ENCODE results near the gene COL17A1.

COL17A1 gene

DNA sequence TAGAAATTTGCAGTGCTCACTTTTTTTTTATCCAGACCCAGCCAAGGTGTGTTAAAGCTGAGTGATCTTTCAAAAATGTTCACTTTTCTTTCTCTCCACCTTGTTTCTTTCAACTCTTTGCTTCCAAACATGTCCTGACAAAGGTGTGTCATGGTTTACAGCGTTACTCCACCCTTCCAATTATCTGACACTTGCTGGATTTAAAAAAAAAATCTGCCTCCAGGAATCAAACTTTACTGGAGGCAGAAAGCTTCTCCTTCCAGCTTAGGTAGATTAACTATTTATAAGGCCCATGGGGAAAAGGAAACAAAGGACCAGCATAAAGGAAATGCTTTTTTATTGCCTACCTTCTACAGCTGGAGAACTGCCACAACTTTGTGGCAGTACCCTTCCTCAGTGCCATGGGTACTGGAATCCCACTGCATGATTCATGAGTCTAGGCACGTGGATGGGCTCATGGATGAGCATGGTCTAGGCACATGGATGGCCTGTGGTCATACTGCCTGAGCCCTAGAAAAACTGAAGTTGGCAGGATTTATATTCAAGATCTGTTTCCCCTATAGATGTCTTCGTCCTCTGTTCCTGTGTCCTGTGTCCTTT is at the start of gene COL17A1:
TSS of gene COL17A1 (minus strand) at position 80 of the 600 bp plus-strand sequence. CDS start 5,207 bp downstream, outside the sequence.
- no peak within 1 kb of the TSS for H3K4me3 ChIP-seq (ENCODE audit: low read length)
- no peak for TF ChIP-seq ZNF274 (IDR thresholded peaks at IDR 0.05; ENCODE audit: low read depth, low read length)

DNA sequence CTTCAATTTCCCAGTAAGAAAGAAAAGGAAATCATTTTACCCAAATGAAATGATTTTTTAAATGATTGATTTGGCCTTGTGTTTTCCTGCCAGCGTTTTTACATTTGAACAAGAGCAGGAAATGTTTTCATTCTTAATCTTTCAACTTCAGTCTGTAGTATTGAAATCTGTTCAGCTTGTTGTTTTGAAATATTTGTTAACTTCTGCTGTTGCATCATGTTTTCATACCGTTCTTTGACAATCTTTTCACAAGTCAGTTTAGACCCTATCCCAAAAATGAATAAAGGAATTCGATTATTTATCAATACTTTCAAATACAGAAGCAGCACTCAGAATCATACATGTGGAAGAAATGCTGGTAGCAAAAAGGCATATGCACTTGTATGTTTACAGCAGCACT is 44.4 kb upstream of the COL17A1 start:
- H3K4me3 ChIP-seq (ENCODE audit: low read length), result no peak overlapping the region
- no peak for TF ChIP-seq ZNF274 (IDR thresholded peaks at IDR 0.05; ENCODE audit: low read depth, low read length)

DNA sequence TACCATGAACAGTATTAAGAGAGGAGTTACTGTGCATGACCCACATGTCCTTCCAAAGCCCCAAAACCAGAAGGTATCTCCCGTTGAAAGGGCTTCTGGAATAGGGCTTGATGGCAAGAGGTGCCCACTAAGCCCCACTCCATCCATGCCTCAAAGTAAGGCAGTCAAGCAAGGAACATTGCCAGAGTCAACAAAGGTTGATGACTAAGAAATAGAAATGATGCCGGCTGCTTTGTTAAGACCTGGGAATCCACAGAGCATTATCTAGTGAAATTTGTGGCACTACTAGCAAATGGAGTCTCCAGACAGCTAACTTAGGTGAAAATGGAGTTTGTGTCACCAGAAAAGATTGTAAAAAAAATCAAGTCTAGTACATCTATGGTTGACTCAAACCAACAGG is 42.5 kb upstream of the COL17A1 start:
- no peak for TF ChIP-seq ZNF274 (IDR thresholded peaks at IDR 0.05; ENCODE audit: low read depth, low read length)
- no peak overlapping the region for H3K4me3 ChIP-seq (ENCODE audit: low read length)

DNA sequence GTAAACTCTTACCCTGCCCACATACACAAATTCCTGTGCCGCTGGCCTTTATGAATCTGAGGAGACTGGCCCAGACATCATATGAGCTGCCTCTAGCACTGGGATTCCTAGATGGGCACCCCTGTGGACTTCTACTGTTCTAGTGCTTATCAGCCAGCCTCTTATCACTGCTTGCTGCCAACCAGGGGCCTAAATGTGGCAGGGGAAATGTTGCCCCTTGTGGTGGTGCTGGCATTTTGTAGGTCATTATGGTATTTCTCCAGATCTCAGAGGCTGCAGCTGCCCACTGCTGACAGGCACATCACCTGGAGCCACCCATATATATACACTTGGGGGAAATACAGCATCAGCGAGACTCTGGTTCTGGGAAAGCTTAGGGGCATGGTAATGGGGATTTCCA is 41.7 kb upstream of the COL17A1 start:
- TF ChIP-seq ZNF274 (IDR thresholded peaks at IDR 0.05; ENCODE audit: low read depth, low read length), result no peak
- H3K4me3 ChIP-seq (ENCODE audit: low read length), result no peak overlapping the region

DNA sequence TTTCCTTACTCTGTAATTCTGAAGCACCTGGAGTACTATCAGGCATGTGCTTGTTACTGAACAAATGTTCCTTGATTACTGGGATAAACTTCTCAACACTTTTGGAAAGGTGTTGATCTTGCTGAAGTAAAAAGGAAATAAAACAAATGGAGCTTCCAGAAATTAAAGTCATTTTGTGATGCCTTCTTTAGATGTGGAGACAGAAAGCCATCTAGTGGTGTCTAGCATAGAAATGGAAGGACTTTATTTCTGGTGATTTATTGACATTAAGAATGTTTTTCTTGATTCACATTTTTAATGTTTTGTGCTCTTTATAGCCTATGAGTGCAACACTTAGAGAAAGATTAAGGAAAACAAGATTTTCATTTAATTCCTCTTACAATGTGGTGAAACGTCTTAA is 37.7 kb upstream of the COL17A1 start:
- TF ChIP-seq ZNF274 (IDR thresholded peaks at IDR 0.05; ENCODE audit: low read depth, low read length), result no peak
- no peak overlapping the region for H3K4me3 ChIP-seq (ENCODE audit: low read length)

DNA sequence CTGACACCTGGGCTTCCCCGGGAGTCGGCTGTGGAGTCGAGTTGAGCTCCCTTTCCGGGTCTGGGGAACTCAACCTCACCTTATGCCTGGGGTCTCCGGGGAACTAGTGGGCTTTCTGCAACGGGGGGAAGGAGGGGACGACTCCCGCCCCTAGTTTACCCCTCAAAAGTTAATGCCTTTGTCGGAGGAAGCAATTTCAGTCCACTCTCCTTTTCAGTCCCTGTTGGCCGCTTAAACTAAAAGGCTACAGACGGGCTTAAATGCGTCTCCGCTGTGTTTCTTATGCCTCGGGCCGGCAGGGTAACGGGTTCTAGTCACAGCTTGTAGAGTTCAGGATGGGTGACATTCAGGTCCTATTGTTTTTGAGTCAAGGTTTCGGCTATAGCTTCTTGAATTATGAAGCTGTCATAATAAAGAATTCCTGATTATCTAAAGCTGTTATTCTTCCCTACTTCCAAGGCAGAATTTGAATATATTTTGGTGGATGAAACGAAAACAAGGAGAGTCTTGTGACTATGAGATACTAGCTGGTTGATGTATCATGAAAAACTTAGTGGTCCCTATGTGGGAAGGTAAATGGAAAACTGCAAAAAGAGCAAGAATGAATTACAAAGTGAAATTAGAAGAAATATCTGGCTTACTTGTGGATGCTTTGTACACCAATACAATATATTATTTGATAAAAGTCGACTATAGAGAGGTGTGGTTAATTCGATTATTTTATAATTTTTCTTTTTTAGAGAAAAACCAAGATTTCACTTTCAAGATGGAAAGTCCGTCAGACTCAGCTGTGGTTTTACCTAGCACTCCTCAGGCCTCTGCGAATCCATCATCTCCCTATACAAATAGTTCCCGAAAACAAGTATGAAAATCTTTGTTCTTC is 36.8 kb upstream of the COL17A1 start:
- no peak for TF ChIP-seq ZNF274 (IDR thresholded peaks at IDR 0.05; ENCODE audit: low read depth, low read length)
- peak overlapping the region; percentile 78 for H3K4me3 ChIP-seq (ENCODE audit: low read length)

DNA sequence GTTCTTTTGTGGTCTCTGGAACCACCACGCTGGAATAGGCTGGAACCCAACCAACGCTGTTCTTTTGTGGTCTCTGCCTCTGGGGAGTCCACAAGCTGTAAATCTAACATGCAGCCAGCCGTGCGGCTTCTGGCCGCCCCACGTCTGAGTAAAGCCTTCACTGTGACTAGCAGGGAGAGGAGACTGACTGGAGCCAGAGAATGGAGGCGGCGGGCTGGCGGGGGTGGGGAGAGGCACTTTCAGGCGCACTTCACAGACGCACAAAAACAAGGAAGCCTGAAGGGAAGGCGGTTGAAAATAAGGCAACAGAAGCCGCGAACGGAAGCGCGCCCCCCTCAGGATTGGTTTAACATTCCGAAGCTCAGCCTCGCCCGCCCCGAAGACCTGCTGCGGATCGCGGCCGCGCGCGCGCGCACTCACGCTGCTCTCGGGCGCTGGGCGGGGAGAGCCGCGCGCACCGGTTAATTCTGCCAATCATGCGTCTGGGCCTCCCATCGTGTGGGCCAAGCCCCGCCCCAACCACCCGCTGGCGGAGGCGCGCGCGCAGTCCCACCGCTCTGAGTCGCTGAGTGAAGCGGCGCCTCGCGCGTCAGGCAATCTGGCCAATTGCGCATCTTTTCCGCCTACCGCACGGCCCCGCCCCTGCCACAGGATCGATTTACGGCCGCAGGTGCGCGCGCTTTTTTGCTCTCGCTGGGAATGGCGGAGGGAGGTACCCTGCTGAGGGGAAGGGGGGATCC is 36.0 kb upstream of the COL17A1 start, which contains the start of gene SFR1:
TSS of gene SFR1 (plus strand) at position 687 of the 740 bp plus-strand sequence. CDS start at position 700, 13 bp downstream.
- TF ChIP-seq ZNF274 (IDR thresholded peaks at IDR 0.05; ENCODE audit: low read depth, low read length), result no peak
- peak within 1 kb of the TSS; percentile 84 for H3K4me3 ChIP-seq (ENCODE audit: low read length)

DNA sequence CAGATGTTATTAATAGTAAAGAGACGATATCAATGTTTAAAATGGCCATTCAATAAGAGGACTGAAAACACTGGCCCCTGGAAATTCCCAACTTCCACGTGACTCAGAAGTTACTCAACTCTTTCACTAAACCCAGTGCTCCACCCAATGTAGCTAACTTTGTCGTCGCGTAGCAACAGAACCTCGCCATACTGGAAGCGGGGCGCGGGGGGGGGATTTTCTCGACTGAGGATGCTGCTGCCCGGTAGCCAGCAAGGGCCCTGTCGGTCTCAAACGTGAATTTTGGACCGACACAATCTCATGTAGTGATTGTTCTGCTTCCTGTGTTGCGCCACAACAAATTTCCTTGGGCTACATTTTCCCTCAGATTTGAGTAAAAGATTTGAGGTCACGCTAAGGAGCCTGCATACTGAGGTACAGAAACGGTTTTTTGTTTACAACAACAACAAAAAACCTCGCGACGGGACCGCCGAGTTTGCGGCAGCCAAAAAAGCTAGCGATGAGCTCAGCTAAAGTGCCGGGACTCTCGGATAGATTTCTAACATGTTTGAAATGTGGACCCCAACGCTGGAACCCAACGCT is 35.3 kb upstream of the COL17A1 start:
- peak overlapping the region; percentile 84 for H3K4me3 ChIP-seq (ENCODE audit: low read length)
- no peak for TF ChIP-seq ZNF274 (IDR thresholded peaks at IDR 0.05; ENCODE audit: low read depth, low read length)

DNA sequence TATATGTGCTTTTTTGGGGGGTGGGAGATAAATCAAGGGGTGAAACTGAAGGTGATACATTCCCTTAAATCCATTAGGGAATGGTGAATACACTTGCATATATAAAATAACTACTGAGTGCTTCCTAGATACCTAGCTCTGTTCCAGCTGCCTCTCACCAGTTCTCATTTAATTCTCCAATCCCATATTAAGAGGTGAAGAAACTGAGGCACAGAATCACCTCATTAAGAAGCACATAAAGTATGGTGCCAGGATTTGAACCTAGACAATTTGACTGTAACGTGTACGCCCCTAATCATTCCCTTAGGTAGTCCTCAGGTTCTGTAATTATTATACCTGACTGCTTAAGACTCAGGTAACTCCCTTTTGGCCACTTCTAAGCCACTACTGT is 34.8 kb upstream of the COL17A1 start:
- no peak for TF ChIP-seq ZNF274 (IDR thresholded peaks at IDR 0.05; ENCODE audit: low read depth, low read length)
- peak overlapping the region; percentile 7 for H3K4me3 ChIP-seq (ENCODE audit: low read length)

DNA sequence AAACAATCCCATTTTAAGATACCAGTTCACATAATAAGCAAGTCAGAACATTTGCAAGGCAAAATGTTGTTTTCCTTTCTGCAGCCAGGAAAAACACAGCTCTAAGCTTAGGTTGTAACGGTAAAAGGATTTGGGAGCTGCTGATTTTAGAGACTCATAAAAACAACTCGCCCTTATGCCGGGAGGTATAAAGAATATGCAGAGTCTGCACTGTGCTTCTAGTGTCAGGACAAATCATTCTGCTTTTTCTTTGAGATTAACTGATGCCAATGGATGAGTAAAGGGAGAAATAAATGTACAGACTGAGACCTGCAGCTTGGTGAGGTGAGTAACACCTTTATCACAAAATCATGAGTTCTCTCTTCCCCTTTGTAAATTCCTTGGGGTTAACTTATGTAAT is 34.3 kb upstream of the COL17A1 start:
- H3K4me3 ChIP-seq (ENCODE audit: low read length), result no peak overlapping the region
- no peak for TF ChIP-seq ZNF274 (IDR thresholded peaks at IDR 0.05; ENCODE audit: low read depth, low read length)

DNA sequence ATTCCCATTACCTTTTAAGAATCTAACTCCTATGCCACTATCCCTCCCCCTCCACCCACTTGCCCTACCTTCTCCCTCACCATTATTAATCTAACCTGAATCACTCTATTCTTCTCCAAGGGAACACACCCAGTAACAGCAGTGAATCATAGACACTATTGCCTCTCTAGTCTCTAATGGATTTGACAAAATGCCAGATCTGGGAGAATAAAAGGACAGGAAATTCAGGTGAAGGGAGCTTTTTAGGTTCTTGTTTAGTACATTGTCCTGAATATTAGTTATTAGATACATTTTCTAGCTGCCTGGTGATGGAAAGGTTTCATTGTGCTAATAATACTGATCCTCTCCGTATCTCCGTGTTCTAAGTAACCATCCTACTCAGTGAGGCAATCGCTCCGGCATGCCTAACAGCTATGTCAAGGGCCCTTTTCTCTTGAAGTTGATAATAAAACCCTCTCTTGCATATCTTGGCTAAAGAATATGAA is 32.2 kb upstream of the COL17A1 start:
- no peak overlapping the region for H3K4me3 ChIP-seq (ENCODE audit: low read length)
- no peak for TF ChIP-seq ZNF274 (IDR thresholded peaks at IDR 0.05; ENCODE audit: low read depth, low read length)

DNA sequence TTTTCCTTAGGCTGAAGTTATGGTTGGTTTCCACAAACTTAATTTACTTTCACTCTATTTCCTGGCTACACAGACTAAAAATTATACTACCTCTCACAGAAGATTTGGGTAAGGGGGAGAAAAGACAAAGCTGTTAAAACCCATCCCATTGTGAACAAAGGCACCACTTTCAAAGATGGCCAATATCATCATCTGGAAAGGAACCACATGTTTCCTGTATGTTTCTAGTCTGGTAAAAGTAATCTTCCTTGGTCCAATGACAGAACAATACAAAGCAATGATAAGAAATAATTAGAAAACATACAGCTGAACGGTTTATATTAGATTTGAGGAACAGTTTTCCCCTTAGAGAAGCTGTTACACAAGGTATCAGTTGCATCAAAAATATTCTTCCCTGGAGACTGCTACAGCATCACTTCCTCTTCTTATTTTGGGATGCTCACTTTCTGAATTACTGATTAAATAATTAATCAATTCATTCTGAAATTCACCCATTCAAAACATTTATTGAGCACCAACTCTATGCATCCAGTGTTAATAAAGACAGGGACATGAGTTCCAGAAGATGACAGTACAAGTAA is 27.8 kb upstream of the COL17A1 start:
- no peak for TF ChIP-seq ZNF274 (IDR thresholded peaks at IDR 0.05; ENCODE audit: low read depth, low read length)
- no peak overlapping the region for H3K4me3 ChIP-seq (ENCODE audit: low read length)

DNA sequence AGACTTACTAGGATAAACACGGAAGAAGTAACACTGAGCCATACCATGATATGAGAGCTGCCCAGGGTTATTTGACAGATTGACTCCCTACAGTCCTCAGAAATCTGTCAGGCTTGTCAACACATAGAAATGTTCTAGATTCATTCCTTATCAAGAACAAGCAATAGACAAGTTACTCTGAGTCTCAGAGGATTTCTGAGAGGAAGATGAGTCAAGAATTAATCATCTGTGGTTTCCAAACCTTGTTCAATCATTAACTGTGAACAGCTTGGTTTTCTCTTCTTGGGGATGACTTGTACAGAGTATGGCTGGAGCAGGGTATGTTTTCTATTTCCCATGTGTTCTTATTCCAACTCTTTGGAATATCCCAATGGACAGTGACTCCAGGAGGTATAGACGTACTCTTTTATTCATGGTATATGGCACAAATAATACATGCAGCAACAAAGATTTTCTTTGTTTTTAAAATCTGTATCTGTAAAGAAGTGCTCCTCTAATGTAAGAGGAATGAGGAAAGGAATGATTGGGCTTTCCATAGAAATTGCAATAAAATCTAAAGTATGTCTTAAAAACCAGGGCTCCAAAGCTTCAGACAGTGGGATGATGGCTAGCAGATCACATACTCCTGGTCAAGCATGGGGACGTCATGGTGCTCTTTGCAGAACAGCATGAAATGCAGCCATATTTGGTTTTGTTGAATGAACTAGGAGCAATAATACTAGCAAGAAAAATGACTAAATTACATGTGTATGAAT is 24.4 kb upstream of the COL17A1 start:
- no peak for TF ChIP-seq ZNF274 (IDR thresholded peaks at IDR 0.05; ENCODE audit: low read depth, low read length)
- H3K4me3 ChIP-seq (ENCODE audit: low read length), result no peak overlapping the region
